ENCODE results near the gene SLC39A5. TPM values are rescaled to one million over a fixed set of nuclear protein-coding genes. Genes with fewer than 3 reads are reported as not detected.
A peak's percentile ranks its signal among the peaks of the same experiment; 100 is the strongest.
"Not testable (repeated sequence)": the region's sequence is repeated elsewhere in the genome, so short reads cannot be mapped to it uniquely, and the experiment has no call there.

The SLC39A5 gene
- total RNA-seq, 4 donors from 2014 or later: 1.5 TPM; not detected in 3

DNA sequence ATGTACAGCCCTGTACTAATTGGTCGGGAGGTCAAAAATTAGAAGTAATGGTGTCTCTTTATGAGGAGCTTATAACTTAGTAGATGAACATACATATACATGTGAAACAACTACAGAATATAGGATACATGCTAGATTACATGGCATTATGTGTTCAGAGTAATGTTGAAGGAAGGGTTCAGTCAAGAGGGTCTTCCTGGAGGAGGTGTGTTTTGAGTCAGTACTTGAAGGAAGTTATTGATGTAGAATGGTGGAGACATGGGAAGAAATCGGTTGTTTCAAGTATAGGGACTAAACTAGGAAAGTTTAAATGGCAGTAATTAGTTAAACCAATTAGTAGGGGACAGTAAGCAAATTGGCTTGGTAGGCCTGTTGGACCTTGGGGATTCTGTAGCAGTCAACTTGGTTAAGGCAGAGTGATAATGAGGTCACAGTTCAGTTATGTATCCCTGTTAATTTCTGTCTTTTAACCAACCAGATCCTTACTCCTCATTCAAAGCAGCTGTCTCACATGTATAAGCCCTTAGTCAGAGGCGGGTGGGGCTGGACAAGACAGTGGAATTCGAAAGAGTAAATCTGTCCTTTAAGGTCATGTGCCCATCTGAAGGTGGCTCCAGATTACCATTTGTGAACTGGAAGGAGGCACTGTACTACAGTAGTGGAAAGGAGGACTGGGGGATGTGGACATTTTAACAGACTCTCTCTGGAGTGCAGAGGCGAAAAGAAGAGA lies 31.8 kb downstream of the SLC39A5 start:
- H3K4me1 ChIP-seq: peaks cover 0 to 28% (median 23%) of the 10 kb centered on the region in 4 donors
- no peaks in the 10 kb centered on the region for H3K9me3 ChIP-seq
- no peak for DNase-seq (ENCODE audit: low spot score in 2 of 2)
- TF ChIP-seq, protein P1, sequence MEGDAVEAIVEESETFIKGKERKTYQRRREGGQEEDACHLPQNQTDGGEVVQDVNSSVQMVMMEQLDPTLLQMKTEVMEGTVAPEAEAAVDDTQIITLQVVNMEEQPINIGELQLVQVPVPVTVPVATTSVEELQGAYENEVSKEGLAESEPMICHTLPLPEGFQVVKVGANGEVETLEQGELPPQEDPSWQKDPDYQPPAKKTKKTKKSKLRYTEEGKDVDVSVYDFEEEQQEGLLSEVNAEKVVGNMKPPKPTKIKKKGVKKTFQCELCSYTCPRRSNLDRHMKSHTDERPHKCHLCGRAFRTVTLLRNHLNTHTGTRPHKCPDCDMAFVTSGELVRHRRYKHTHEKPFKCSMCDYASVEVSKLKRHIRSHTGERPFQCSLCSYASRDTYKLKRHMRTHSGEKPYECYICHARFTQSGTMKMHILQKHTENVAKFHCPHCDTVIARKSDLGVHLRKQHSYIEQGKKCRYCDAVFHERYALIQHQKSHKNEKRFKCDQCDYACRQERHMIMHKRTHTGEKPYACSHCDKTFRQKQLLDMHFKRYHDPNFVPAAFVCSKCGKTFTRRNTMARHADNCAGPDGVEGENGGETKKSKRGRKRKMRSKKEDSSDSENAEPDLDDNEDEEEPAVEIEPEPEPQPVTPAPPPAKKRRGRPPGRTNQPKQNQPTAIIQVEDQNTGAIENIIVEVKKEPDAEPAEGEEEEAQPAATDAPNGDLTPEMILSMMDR (IDR thresholded peaks at IDR 0.05): no peak
- no peak for TF ChIP-seq EP300 (IDR thresholded peaks at IDR 0.05)
- no peak for TF ChIP-seq POLR2A (IDR thresholded peaks at IDR 0.05)
- no peak overlapping the region for H3K4me3 ChIP-seq
- H3K36me3 ChIP-seq: no peaks in the 10 kb centered on the region
- H3K27ac ChIP-seq: no peak overlapping the region
- 86 to 88% methylated on average over 5 of the region's 5 CpGs for WGBS, 2 donors
- H3K27me3 ChIP-seq: no peaks in the 10 kb centered on the region

DNA sequence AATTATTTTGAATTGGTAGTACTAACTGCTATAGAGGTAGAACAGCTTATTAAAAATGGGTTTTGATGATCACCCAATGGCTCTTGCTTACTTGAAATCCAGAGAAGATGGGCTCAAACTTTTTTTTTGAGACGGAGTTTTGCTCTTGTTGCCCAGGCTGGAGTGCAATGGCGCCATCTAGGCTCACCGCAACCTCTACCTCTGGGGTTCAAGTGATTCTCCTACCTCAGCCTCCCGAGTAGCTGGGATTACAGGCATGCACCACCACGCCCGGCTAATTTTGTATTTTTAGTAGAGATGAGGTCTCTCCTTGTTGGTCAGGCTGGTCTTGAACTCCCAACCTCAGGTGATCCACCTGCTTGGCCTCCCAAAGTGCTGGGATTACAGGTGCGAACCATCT lies 33.1 kb downstream of the SLC39A5 start:
- not testable (repeated sequence) for DNase-seq (ENCODE audit: low spot score in 2 of 2); H3K9me3 ChIP-seq; H3K36me3 ChIP-seq; H3K4me3 ChIP-seq; H3K27ac ChIP-seq; H3K27me3 ChIP-seq
- H3K4me1 ChIP-seq: peaks cover 0 to 25% (median 15%) of the 10 kb centered on the region in 4 donors
- 91 to 92% methylated on average over 7 of the region's 7 CpGs for WGBS, 2 donors

DNA sequence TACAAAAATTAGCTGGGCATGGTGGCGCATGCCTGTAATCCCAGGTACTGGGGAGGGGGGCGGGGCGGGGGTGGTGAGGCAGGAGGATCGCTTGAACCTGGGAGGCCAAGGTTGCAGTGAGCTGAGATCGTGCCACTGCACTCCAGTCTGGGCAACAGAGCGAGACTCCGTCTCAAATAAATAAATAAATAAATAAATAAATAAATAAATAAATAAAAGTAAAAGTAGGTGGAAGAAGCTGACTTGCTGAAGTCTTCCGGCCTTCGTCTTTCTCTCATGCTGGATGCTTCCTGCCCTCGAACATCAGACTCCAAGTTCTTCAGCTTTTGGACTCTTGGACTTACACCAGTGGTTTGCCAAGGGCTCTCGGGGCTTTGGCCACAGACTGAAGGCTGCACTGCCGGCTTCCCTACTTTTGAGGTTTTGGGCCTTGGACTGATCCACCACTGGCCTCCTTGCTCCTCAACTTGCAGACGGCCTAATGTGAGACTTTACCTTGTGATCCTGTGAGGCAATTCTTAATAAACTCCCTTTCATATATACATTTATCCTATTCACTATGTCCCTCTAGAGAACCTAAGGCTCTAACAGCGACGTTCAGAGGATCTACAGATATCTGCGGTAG lies 36.3 kb downstream of the SLC39A5 start:
- 60 to 61% methylated on average over 16 of the region's 16 CpGs for WGBS, 2 donors
- not testable (repeated sequence) for H3K9me3 ChIP-seq; H3K27me3 ChIP-seq; DNase-seq (ENCODE audit: low spot score in 2 of 2)
- H3K27ac ChIP-seq: peak overlapping the region; percentile 89 to 97 (median 92)
- H3K4me3 ChIP-seq: peak overlapping the region; percentile 62 to 79 (median 69)
- peaks cover 0 to 22% (median 8%) of the 10 kb centered on the region in 4 donors for H3K4me1 ChIP-seq
- H3K36me3 ChIP-seq: peaks cover 0 to 23% (median 0%) of the 10 kb centered on the region in 3 donors

DNA sequence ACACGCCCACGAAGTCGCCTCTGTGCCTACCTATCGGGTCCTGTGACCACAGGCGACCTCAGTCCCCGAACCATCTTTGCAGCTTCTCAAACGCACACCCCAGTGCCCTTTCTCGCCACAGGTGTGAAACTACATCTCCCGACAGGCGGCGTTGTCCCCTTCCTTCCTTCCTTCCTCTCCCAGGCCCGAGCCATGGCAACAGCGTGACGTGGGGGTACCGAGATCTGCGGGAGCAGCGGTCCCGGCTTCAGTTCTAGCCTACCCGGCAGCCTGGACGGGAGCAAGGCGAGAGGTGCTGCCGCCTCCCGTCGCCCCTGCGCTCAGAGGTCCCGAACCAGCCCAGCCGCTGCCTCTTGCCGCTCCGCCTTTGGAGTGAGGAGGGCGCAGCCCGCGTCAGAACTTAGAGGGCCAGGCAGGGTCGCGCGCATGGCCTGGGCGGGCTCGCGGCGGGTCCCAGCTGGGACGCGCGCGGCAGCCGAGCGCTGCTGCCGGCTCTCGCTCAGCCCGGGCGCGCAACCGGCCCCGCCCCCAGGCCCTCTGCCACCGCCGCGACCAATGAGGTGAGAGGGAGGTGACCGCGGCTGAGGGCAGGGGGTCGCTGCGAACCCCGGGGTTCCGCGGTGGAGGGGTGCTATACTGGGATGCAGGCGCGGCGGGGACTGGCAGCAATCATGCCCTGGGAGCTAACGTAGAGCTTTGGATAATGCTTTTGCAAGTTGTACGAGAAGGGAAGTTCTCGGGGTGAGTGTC lies 37.0 kb downstream of the SLC39A5 start, which contains the start of gene COQ10A:
COQ10A (plus strand) TSS at position 250 of the 750 bp plus-strand sequence; CDS start at position 427, 177 bp downstream.
- peak within 1 kb of the TSS; percentile 62 to 79 (median 69) for H3K4me3 ChIP-seq
- WGBS, 2 donors: 1% methylated on average over 32 to 58 of the region's 68 CpGs
- peak; percentile 82 to 89 for DNase-seq (ENCODE audit: low spot score in 2 of 2)
- peak within 1 kb of the TSS; percentile 89 to 97 (median 92) for H3K27ac ChIP-seq
- H3K4me1 ChIP-seq: peaks cover 0 to 22% (median 8%) of the 10 kb centered on the region in 4 donors
- TF ChIP-seq POLR2A (IDR thresholded peaks at IDR 0.05) (peak; percentile 73 to 91), EP300 (IDR thresholded peaks at IDR 0.05) (peak in 1 of 2 donors; percentile 93)
- TF ChIP-seq, protein P1 (IDR thresholded peaks at IDR 0.05): peak; percentile 52 to 90 (median 80)
- no peaks in the 10 kb centered on the region for H3K27me3 ChIP-seq
- H3K9me3 ChIP-seq: no peaks in the 10 kb centered on the region
- H3K36me3 ChIP-seq: peaks cover 0 to 29% (median 0%) of the 10 kb centered on the region in 3 donors

DNA sequence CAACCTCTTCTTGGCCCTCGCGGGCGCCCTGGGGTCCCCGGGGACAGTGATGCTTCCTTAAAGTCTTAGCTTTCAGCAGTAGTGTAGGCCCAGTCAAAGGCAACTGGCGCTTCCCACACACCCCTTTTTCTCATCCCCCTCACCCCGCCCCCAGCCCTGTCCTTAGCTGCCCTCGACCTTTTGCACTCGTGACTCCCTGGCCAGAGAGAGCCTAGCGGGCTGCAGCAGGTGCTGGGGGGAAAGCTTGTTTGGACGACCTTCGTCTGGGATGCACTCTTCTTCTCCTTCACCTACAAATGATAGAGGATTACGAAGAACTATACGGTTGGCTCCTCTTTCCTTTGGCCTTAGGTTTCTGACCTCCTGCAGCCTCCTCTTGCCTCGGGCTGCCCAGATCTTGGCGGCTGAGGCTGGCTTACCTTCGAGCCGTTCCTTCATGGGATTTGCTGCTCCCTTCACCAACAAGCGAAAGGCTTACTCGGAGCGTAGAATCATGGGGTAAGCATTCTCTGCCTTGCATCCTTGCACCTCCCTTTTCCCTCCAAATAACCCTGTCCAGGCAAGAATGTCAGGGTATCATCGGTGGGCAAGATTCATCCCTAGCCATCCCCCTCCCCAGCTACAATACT lies 37.7 kb downstream of the SLC39A5 start:
- WGBS, 2 donors: 21 to 22% methylated on average over 21 of the region's 21 CpGs
- Histone ChIP-seq H3K9me3 (no peaks in the 10 kb centered on the region), H3K4me3 (peak overlapping the region; percentile 62 to 79 (median 69)), H3K36me3 (peaks cover 0 to 36% (median 0%) of the 10 kb centered on the region in 3 donors), H3K27ac (peak overlapping the region; percentile 89 to 97 (median 92)), H3K4me1 (peaks cover 0 to 22% (median 8%) of the 10 kb centered on the region in 4 donors), H3K27me3 (no peaks in the 10 kb centered on the region)
- DNase-seq (ENCODE audit: low spot score in 2 of 2): no peak
- TF ChIP-seq POLR2A (IDR thresholded peaks at IDR 0.05) (no peak), EP300 (IDR thresholded peaks at IDR 0.05) (no peak)
- TF ChIP-seq, protein P1 (IDR thresholded peaks at IDR 0.05): no peak
